NOMO-1 treated with DMSO at 0.1 percent for 48 hours (cell line): ENCODE data around the gene ERFL.

Experiments used
- DNase-seq: peaks from one replicate; lab custom pipeline; 2025; ENCODE audit not compliant: unreplicated experiment; lab: John Stamatoyannopoulos, UW

ERFL gene

DNA sequence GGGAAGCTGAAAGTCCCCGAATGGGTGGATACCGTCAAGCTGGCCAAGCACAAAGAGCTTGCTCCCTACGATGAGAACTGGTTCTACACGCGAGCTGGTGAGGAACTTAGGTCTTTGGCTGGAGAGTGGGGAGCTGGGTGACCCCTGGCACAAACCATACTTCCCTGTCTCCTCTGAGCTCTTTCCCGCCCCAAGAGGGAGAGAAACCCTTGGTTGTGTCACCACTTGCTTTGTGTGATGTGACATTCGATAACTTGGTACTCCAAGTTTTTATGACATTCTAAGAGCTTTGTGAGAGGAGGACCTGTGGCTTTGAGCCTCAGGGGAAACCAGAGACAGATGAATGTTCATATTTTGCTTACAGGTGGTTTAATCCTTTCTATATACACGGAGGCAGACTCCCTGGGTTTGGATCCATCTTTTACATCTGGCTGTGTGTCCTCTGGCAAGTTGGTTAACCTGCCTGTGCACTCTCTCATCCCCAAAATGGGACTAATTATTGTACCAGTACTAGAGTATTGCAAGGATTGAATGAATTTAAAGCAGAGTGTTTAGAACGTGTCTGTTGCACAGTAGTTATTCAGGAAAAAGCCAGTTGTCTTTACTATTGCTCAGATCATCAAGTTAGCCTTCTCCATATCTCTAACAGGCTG is 67.0 kb downstream of the ERFL start:
- no peak for DNase-seq

DNA sequence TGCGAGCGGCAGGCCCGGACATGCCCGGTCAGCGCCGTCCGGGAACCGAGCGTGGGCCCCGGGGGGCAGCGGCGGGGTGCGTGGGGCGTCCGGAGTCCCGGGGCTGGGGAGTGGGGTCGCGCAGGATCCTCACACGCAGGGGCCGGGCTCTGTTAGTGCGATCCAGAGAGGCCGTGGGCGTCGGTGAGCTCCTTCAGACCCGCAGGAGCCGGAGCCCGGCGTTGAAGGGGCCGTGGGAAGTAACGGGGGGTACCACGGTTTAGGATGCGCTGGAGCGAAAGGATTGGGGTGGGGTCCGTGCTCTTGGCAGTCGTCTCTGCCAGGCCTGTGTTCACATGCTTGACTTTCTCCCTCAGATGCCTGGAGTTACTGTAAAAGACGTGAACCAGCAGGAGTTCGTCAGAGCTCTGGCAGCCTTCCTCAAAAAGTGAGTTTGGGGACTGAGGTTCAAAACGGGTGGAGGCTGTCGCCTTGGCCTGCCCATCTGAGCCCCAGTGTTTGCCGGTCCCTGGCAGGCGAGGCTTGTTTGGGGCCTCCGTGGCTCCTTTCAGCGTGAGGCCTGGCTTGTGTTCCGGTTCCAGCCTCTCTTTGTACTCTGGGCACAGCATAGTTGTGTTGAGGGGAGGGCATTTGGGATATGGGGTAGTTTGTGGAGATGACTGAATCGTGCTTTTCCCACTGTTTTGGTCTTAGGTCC is 67.7 kb downstream of the ERFL start:
- DNase-seq = no peak

DNA sequence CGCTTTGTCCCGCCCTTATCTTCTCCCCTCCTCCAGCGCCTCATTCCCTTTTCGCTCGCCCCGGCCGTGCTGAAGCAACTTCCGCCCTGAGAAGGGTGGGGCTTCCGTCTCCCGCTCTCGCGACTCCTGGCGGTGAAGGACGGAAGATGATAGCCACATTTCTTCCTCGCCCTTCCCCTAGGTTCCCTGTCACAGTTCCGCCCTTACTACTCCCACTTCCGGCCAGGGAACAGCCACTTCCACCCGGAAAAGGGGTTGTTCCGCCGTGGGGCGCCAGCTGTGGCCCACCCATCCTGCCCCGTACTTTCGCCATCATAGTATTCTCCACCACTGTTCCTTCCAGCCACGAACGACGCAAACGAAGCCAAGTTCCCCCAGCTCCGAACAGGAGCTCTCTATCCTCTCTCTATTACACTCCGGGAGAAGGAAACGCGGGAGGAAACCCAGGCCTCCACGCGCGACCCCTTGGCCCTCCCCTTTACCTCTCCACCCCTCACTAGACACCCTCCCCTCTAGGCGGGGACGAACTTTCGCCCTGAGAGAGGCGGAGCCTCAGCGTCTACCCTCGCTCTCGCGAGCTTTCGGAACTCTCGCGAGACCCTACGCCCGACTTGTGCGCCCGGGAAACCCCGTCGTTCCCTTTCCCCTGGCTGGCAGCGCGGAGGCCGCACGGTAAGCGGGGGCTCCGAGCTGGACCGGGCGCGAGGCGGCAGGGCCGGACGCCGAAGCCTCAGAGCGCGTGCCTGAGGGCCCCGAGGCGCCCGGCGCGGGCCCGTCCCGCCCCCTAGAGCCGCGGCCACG is 68.4 kb downstream of the ERFL start, which contains the start of gene RPS19:
Gene RPS19, plus strand, starts transcription at position 638 of the 801 bp plus-strand sequence. CDS start 520 bp downstream, outside the sequence.
- peak; percentile 98 for DNase-seq

DNA sequence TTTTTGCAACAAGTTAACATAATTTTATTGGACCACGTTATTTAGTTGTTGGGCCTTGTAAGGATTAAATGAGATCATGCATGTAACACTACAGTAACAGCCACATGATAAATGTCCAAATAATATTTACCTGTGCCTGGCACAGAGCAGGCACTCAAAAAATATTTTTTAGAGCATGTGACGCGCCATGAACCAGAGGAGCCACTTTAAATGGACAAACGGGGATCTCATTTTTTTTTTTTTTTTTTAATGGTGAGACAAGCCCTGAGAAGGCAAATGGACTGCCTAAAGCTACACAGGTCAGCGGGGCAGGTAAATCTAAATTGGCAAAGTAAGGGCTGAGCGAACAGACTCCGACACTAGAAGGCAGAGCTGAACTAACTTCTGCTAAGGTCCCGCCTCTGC is 69.0 kb downstream of the ERFL start:
- no peak for DNase-seq
